HG03439 (cell line): ENCODE measurements around the gene RERE.

ENCODE experiments used
- ATAC-seq: cut with Tn5 transposase; IDR thresholded peaks from one replicate; pipeline ENCODE4 v1.9.1; 2021; ENCODE audit warnings: mild to moderate bottlenecking, moderate library complexity; ENCODE audit not compliant: unreplicated experiment

Gene RERE

DNA sequence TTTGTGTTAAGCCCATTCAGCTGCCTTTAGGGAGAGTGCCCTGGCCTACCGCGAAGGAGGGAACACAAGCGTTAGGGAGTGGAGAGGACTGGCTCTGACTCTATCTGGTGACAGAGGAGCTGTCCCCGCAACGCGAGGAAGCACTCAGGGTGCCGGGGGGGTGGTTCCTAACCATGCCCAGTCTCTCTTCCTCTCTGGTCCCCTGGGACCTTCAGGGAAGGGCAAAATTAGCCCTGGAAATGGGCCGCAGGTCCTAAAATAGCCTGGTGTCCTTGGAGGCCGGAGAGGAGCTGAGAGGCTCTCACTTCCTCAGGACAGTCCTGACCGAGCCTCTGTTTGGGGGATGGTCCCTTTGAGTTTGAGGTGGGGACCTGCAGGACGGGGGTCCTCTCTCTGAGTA lies 493.7 kb downstream of the RERE start:
- ATAC-seq: no peak

DNA sequence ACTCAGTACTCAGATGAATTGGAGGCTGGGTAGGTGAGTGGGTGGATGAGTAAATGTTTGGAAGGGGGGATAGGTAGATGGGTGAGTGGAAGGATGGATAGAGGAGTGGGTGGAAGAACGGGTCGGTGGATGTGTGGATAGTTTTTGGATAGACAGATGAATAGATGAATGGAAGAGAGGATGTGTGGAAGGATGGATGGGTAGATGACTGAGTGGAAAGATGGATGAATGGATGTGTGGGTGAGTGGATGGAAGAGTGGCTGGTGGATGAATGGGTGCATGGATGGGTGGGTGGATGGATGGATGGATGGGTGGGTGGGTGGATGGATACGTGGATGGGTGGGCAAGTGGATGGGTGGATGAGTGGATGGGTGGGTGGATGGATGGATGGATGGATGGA lies 495.8 kb downstream of the RERE start:
- no peak for ATAC-seq

DNA sequence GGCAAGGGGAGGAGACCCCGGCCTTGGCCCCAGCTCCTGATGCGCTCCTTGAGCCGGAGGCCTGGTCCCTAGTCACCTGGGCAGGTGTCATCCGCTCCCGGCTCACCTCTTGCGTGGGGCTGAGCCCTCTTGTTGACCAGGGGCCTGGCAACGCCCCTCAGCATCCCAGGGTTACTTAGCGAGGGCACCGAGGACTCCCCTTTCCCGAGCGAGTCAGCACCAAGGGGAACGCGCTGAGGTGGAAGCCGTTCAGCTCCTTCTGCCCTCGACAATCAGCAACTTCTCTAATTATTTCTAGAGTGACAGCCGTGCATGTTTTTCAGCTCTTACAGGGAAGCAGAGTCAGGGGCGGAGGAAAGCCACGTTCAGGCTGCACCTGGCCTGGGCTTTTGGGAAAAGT lies 499.0 kb downstream of the RERE start:
- ATAC-seq: no peak

DNA sequence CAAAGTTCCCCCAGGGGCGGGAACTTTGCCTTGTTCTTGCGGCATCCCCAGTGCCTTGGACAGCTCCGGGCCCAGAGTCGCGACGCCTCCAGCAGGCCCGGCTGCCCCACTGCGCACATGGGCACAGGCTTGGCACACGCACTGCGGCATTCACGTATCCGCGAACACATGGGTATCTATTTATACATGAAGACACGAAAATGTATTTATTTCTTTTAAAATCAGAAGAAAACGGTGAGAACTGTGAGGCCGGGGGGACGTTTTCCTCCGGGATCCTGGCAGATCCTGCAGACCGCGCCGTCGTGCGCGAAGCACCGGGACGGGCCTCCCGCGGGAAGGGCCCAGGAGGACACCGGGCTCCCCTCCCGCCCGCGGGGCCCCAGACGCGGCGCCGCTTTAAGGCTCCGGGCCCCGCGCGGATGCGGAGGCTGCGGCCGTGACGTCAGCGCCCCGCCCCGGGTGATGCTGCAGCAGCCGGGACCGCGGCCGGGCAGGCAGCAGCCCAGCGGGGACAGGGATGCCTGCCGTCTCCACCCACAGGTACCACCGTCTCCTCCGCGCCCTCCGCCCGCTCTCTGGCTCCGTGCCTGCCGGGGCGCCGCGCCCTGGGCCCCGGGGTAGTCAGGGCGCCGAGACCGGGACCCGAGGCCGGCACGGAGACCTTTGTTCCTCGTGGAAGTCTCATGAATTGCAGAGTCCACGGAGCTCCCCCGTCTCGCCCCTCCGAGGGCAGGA lies 499.6 kb downstream of the RERE start, which contains the start of gene SLC45A1:
SLC45A1 (plus strand) TSS at position 468 of the 735 bp plus-strand sequence. CDS start 6,216 bp downstream, outside the sequence.
- no peak for ATAC-seq

DNA sequence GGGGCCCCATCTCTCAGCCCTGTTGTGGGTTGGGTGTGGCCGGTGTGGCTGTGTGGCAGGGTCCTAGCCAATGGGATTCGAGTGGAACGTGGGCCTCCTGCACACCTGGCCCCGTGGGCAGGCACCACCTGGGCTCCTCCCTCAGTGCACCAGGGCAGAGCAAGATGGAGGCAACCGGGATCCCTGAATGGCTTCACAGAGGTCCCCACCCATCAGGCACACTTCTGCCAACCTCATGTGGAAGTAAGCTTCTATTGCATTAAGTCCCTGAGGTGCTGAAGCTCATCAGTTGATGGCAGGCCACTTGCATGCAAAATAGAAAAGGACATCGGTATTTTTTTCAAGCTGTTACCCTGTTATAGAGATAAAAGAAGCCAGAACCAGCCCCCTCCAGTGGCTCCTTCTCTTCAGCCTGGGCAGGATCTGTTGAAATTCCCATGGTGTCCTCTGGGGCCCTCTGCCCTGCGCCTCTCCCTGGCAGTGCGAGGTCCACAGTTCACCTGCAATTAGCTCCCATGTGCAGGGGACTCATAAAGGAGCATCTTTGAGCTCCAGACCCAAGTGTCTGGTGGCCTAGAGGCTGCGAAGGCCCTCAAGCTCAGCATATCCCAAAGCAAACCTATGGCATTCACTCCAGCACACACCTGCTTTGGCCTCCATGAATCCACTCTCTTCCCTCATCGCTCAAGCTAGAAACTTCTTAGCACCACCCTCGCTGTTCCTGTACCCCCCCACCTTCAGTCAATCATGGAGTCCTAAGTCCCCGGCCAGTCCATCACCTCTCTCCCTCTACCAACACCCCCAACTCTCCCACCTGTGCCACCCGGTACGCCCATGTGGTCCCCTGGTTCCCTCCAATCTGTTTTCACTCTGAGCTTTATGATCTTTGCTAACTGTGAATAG lies 501.6 kb downstream of the RERE start:
- ATAC-seq: no peak

DNA sequence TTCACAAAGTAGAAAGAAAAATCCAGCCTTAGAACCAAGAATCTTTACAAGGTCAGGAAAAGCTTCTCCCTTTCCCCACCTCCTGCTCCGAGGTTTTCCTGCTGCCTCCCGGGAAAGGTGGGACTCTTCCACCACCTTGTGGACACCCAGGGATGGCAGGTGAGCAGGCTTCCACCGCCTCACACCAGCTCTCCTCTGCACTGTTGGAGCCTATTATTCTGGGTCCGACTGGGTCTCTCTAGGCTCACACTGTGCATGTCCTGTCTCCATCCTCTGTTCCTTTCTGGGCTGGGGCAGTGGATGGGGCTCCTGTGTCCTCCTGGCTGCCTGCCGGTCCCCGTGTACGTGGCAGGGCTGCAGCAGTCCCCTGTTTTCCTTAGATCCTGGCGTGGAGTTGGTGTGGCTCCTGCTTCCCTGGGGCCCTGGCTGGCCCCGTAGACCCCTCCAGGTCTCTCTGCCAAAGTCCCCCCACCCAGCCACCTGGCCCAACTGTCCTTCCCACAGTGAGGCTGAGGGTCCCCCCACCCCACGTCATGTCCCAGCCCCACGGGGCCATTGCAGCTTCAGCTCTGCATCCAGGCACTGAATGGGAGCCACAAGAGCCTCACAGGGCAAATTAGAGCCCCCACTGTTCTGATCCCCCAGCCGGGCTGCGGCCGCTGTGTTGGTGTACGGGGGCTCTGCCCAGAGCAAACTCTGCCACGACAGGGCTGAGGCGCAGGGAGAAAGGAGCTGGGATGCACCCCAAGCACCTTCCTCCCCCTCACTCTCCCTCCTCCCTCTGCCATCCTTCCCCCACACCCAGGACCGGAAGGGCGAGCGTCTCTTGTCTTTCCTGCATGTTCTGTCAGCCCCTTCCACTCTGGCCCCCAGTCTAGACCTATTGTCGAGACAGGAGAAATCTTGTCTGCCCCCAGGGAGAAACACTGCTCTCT lies 502.8 kb downstream of the RERE start:
- no peak for ATAC-seq

DNA sequence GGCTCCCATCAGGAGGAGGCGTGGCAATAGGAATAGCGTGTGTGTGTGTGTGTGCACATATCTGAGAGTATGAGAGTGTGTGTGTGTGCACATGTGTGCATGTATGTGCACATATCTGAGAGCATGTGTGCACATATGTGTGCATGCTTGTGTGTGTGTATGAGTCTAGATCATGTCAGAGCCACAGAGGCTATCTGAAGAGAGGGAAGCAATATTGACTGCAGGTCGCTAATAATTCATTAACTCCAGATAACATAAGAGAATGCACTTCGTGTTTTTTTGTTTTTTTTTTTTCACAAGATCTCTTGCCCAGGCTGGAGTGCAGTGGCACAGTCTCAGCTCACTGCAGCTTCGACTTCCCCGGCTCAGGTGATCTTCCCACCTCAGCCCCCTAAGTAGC lies 504.2 kb downstream of the RERE start:
- no peak for ATAC-seq

DNA sequence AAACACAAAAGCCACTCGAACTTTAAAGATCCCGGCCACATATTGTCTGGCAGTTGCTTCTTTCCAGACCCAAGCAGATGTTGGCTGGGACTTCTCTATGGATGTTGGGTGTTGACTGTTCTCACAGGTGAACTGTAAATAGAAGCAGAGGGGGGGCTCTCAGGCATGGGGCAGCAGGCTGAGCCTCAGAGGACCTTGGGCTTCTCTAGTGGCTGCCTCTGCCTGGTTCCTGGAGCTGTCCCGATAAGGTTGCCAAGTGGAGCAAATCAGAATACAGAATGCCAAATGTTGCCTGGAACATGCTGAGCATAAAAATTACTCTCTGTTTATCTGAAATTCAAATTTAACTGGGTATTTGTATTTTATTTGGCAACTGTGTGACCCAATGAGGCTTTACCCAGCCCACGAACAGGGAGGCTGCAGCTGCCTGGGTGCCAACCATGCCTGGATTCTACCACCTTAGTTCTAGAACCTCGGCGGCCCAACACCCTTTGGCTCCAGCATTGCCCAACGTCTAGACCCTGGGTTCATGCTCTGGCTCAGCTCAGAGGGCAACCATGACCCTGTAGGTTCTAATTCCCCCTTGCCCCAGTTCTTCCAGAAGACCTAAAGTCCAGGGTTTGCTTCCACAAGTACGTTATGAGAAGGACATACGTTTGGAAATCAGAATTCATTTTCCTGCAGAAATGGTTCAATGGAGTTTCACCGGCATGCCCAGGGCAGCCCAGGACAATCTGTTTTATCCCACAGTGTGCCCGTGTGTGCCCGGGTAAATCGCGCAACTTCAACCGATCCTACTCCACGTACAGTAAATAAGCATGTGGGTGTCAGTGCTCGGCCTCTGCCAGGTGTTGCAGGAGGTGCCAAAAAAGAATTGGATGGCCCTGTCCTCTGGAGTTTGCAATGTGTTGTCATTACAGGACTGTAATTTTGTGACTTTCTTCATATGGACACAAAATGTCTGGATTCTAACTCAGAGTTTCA lies 504.9 kb downstream of the RERE start:
- no peak for ATAC-seq

DNA sequence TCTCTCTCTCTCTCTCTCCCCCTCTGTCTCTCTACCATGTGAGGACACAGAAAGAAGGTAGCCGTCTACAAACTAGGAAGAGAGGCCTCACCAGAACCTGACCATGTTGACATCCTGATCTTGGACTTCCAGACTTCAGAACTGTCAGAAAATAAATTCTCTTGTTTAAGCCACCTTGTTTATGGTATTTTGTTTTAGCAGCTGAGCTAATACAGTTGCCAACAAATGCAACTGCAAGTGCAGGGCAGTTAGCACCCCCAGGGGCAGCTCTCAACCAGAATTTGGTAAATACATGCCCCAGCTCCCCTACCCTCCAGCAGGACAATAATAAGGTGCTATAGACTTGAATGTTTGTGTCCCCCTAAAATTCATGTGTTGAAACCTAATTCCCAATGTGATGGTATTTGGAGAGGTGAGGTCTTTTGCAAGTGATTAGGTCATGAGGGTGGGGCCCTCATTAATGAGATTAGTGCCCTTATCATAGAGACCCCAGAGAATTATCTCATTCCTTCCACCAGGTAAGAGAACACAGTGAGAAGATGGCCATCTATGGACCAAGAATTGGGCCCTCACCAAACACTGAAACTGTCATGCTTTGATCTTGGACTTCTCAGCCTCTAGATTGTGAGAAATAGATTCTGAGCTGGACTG lies 506.2 kb downstream of the RERE start:
- no peak for ATAC-seq

DNA sequence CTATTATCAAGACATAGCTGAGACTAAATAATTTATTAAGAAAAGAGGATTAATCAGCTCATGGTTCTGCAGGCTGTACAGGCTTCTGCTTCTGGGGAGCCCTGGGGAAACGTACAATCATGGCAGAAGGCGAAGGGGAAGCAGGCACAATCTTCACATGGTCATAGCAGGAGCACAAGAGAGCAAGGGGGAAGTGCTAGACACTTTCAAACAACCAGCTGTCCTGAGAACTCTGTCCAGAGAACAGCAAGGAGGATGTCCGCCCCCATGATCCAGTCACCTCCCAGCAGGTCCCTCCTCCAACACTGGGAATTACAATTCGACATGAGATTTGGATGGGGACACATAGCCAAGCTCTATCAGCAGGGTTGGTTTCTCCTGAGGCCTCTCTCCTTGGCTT lies 509.8 kb downstream of the RERE start:
- ATAC-seq: no peak

DNA sequence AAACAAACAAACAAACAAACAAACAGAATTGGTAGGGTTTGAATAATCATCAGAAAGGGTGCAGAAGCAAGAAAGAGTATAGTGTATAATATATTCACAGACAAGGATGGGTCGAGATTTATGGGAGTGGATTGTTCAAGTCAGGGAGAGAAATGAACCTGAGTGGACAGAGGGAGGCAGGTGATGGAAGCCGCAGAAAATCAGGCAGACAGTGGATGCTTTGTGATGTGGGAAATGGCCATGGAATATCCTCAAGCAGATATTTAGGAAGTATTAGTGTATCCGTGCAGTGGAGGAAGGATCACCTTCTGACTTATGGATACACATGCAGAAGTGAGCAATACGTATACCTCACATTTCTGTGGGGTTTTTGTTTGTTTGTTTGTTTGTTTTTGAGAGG lies 513.6 kb downstream of the RERE start:
- no peak for ATAC-seq

DNA sequence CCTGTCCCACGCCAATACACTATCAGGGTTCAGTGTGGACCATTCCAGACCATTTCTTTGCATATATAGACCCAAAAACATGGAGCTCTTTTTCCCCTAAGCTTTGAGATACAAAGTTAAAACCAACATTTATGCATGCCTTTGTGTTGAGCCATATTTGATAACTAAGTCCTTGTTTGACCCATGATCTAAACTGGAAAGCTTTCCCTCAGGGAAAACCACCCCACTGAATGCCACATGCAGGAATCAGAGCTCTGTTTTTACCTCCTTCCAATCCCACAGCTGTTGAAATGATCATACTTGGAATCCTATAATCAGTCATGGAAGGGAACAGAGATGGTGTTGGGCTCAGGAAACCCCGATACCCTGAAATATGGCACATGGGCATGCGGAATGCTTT lies 514.3 kb downstream of the RERE start:
- no peak for ATAC-seq
